IMR-90 (cell line): Measurements from ENCODE around the gene CARD16. TPM values are rescaled to one million over a fixed set of nuclear protein-coding genes. Genes with fewer than 3 reads are reported as not detected.
"Not testable (repeated sequence)": the region's sequence is repeated elsewhere in the genome, so short reads cannot be mapped to it uniquely, and the experiment has no call there.

ENCODE experiments used
- ATAC-seq: fragments of 200-7000 bp; cut with Tn5 transposase; 2 replicates; pipeline ENCODE4 v1.9.1; 2020; ENCODE audit warnings: low read depth, mild to moderate bottlenecking, moderate library complexity
- BruUV-seq: library from RNA; stranded (reverse); fragments of 400-500 nt; replicated peaks from 2 replicates; lab custom pipeline; 2021; lab: Mats Ljungman, UMichigan
- CTCF ChIA-PET: fragments of 300-600 bp; formaldehyde crosslinking; extraction: SDS; loops from one replicate; lab custom pipeline; 2021; ENCODE audit warnings: antibody characterized with exemption; lab: Yijun Ruan, JAX
- POLR2A ChIA-PET: fragments of 300-600 bp; sonication (Branson Sonifier 250); formaldehyde crosslinking; loops from one replicate; lab custom pipeline; 2022; ENCODE audit warnings: antibody characterized with exemption; ENCODE audit not compliant: unreplicated experiment; lab: Charles Lee
- DNase-seq: peaks from one replicate; pipeline ENCODE4 v3.0.0; 2013
- H2AFZ ChIP-seq: replicated peaks from 2 replicates; pipeline ENCODE3; 2013; ENCODE audit warnings: low read length, mild to moderate bottlenecking; ENCODE audit not compliant: poor library complexity
- H2AK5ac ChIP-seq: 2 replicates; pipeline ENCODE4 v1.6.1; 2013; ENCODE audit warnings: low read depth, low read length, inconsistent platforms
- H2AK9ac ChIP-seq: replicated peaks from 2 replicates; pipeline ENCODE3; 2013; ENCODE audit warnings: mild to moderate bottlenecking, low read depth, low read length, moderate library complexity; ENCODE audit not compliant: poor library complexity
- H2BK120ac ChIP-seq: 2 replicates; pipeline ENCODE4 v1.6.1; 2013; ENCODE audit warnings: low read depth, low read length, inconsistent platforms
- H2BK15ac ChIP-seq: 3 replicates; pipeline ENCODE4 v1.6.1; 2013; ENCODE audit warnings: low read depth, low read length, inconsistent platforms
- H2BK20ac ChIP-seq: 2 replicates; pipeline ENCODE4 v1.6.1; 2013; ENCODE audit warnings: low read depth, mild to moderate bottlenecking, inconsistent platforms, low read length, moderate library complexity
- H2BK5ac ChIP-seq: 2 replicates; pipeline ENCODE4 v1.6.1; 2013; ENCODE audit warnings: mild to moderate bottlenecking, low read depth, low read length, inconsistent platforms; ENCODE audit not compliant: poor library complexity, severe bottlenecking
- H3K14ac ChIP-seq: replicated peaks from 2 replicates; pipeline ENCODE4 v1.6.1; 2013; ENCODE audit warnings: low read depth, low read length, inconsistent platforms
- H3K18ac ChIP-seq: 2 replicates; pipeline ENCODE4 v1.6.1; 2013; ENCODE audit warnings: low read depth, low read length, control low read depth
- H3K23ac ChIP-seq: 2 replicates; pipeline ENCODE4 v1.6.1; 2013; ENCODE audit warnings: low read depth, low read length, inconsistent platforms
- H3K27ac ChIP-seq: 2 replicates; pipeline ENCODE4 v1.5.1; 2013; ENCODE audit warnings: mild to moderate bottlenecking, control low read depth, low read length; ENCODE audit not compliant: insufficient read depth
- H3K27me3 ChIP-seq: 2 replicates; pipeline ENCODE4 v1.6.1; 2013; ENCODE audit warnings: low read length; ENCODE audit not compliant: control insufficient read depth, insufficient read depth
- H3K36me3 ChIP-seq: 2 replicates; pipeline ENCODE4 v1.6.1; 2013; ENCODE audit warnings: low read length, mixed read lengths; ENCODE audit not compliant: control insufficient read depth, insufficient read depth
- H3K4ac ChIP-seq: 2 replicates; pipeline ENCODE4 v1.6.1; 2013; ENCODE audit warnings: low read depth, low read length, inconsistent platforms
- H3K4me1 ChIP-seq: 2 replicates; pipeline ENCODE4 v1.6.1; 2013; ENCODE audit warnings: low read length, mixed read lengths; ENCODE audit not compliant: control insufficient read depth, insufficient read depth
- H3K4me2 ChIP-seq: 2 replicates; pipeline ENCODE4 v1.6.1; 2013; ENCODE audit warnings: low read depth, mild to moderate bottlenecking, control low read depth, low read length, moderate library complexity
- H3K4me3 ChIP-seq: 2 replicates; pipeline ENCODE4 v1.5.1; 2013; ENCODE audit warnings: low read depth, mild to moderate bottlenecking, control low read depth, low read length, moderate library complexity; ENCODE audit not compliant: insufficient read depth
- H3K56ac ChIP-seq: 2 replicates; pipeline ENCODE4 v1.6.1; 2013; ENCODE audit warnings: low read length, inconsistent platforms; ENCODE audit not compliant: insufficient read depth; ENCODE audit errors: extremely low read depth
- H3K79me1 ChIP-seq, 2 experiments: 2 replicates each; pipeline ENCODE4 v1.6.1; 2013; ENCODE audit warnings: low read length in 2 of 2, inconsistent platforms in 1 of 2, low read depth in 1 of 2
- H3K9ac ChIP-seq: 2 replicates; pipeline ENCODE4 v1.6.1; 2013; ENCODE audit warnings: low read depth, low read length, control low read depth
- H3K9me1 ChIP-seq: 2 replicates; pipeline ENCODE4 v1.6.1; 2013; ENCODE audit warnings: low read length, inconsistent platforms; ENCODE audit not compliant: insufficient read depth
- H3K9me3 ChIP-seq: 2 replicates; pipeline ENCODE4 v1.6.1; 2013; ENCODE audit warnings: low read length; ENCODE audit not compliant: control insufficient read depth, insufficient read depth
- H4K20me1 ChIP-seq: 2 replicates; pipeline ENCODE4 v1.6.1; 2013; ENCODE audit warnings: low read length, inconsistent platforms; ENCODE audit not compliant: insufficient read depth
- H4K5ac ChIP-seq: 2 replicates; pipeline ENCODE4 v1.6.1; 2013; ENCODE audit warnings: mild to moderate bottlenecking, low read depth, low read length, control low read depth
- H4K8ac ChIP-seq, 2 experiments: 2 replicates each; pipeline ENCODE4 v1.6.1; 2013; ENCODE audit warnings: low read depth in 2 of 2, low read length in 2 of 2, control low read depth in 1 of 2, inconsistent platforms in 1 of 2
- H4K91ac ChIP-seq: 2 replicates; pipeline ENCODE4 v1.6.1; 2013; ENCODE audit warnings: low read depth, low read length, inconsistent platforms; ENCODE audit not compliant: insufficient read depth
- WGBS, 2 experiments: methylation state at CpG; one replicate each; pipeline versions ENCODE4 v1.1.5 to v1.1.7; 2013; ENCODE audit warnings: missing lambda C conversion rate in 2 of 2; ENCODE audit not compliant: insufficient read length in 1 of 2; ENCODE audit errors: extremely low coverage in 2 of 2; 5-methylcytosine and 5-hydroxymethylcytosine counted together
- dilution Hi-C: fragments of 300-500 bp; cut with HindIII; formaldehyde crosslinking; loops from one replicate; pipeline ENCODE4 v1.14.3; 2018; ENCODE audit warnings: low sequenced_read_pairs; ENCODE audit not compliant: unreplicated experiment
- in situ Hi-C: fragments of 300-500 bp; cut with MboI; formaldehyde crosslinking; loops from 3 replicates; pipeline ENCODE4 v1.14.3; 2019; ENCODE audit warnings: low sequenced_read_pairs, inconsistent platforms, mixed read lengths
- intact Hi-C: fragments of 100-400 bp; cut with micrococcal nuclease; formaldehyde crosslinking; loops from 2 replicates; pipeline ENCODE4 v1.10.0; 2022
- polyA plus RNA-seq, 3 experiments: library from polyadenylated mRNA; depleted of rRNA; stranded (reverse); fragments of >200 nt; gene quantifications; 2 replicates each; pipeline ENCODE4 v1.2.3, GENCODE V29; 2012; ENCODE audit warnings: low replicate concordance in 1 of 3
- total RNA-seq: library from RNA; depleted of rRNA; stranded (reverse); fragments of >200 nt; gene quantifications from 2 replicates; pipeline ENCODE4 v1.2.3, GENCODE V29; 2012

Gene CARD16
- total and polyA plus RNA-seq, 2 of the 4 experiments (the other 2 are of a cell fraction): 7.9 to 29.2 TPM

DNA sequence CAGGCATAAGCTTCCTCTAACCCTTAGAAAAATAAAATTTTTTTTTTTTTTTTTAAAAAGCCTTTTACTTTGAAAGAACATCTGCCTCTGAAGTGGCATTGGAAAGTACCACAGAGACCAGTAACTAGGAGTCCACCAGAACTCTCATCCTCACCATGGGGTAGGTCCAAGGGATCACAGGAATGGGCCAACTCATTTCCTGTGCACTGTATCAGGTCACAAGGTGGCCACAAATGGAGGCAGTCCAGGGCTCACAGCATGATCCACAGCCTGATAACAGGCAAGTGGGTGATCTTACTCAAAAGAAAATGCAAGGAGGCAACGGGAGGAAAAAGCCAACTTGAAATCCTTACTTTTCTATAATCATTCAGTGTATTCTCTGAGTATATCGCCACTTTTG lies 24.6 kb upstream of the CARD16 start:
- DNase-seq, H3K9me1 ChIP-seq, H3K4me2 ChIP-seq, dilution Hi-C loops, H3K4ac ChIP-seq, H3K14ac ChIP-seq, H4K5ac ChIP-seq, H3K18ac ChIP-seq, H3K56ac ChIP-seq, H2BK5ac ChIP-seq, BruUV-seq, H3K27me3 ChIP-seq, H2BK20ac ChIP-seq, in situ Hi-C loops, H3K4me1 ChIP-seq, H2AFZ ChIP-seq, H3K4me3 ChIP-seq, H2BK15ac ChIP-seq, H3K36me3 ChIP-seq, H3K9ac ChIP-seq, POLR2A ChIA-PET, H4K20me1 ChIP-seq, intact Hi-C loops, H2BK120ac ChIP-seq, H3K23ac ChIP-seq, H3K79me1 ChIP-seq, H2AK9ac ChIP-seq, H4K91ac ChIP-seq, H3K9me3 ChIP-seq, ATAC-seq, H2AK5ac ChIP-seq, H4K8ac ChIP-seq, H3K27ac ChIP-seq: not testable (repeated sequence)
- CTCF ChIA-PET: interaction anchor here (0.6 to 0.7 kb wide), 2 partner anchors 810 to 1284 kb away, joined by 3 read pairs; no protein-coding TSS in a partner anchor
- WGBS, 2 experiments: no CpG with 5 or more reads among the region's 2 CpGs

- H3K23ac ChIP-seq, H3K4ac ChIP-seq, H3K9ac ChIP-seq, H2AK5ac ChIP-seq, H3K79me1 ChIP-seq, H4K8ac ChIP-seq, H3K27me3 ChIP-seq, dilution Hi-C loops, H4K91ac ChIP-seq, H2AFZ ChIP-seq, POLR2A ChIA-PET, H3K56ac ChIP-seq, CTCF ChIA-PET, H3K4me3 ChIP-seq, H3K14ac ChIP-seq, BruUV-seq, H2BK5ac ChIP-seq, H3K36me3 ChIP-seq, intact Hi-C loops, H3K4me1 ChIP-seq, H2BK20ac ChIP-seq, H4K20me1 ChIP-seq, DNase-seq, H2AK9ac ChIP-seq, H2BK120ac ChIP-seq, H4K5ac ChIP-seq, in situ Hi-C loops, H3K9me1 ChIP-seq, H3K27ac ChIP-seq, H3K9me3 ChIP-seq, H2BK15ac ChIP-seq, ATAC-seq: not testable (repeated sequence)
- 70% methylated on average over 2 of the region's 9 CpGs; no CpG with 5 or more reads in 1 of the 2 experiments for WGBS, 2 experiments
- H3K18ac ChIP-seq: 0 out of 2 replicates have a peak overlapping the region, but pooled peaks have one; percentile 70
- peak overlapping the region; percentile 65 for H3K4me2 ChIP-seq
These were observed 18.3 kb upstream of the CARD16 start for GRCh38 chr11:105063245-105063941.
